Myocyte (in vitro differentiated cells): ENCODE measurements around the gene TMCO4. TPM values are rescaled to one million over a fixed set of nuclear protein-coding genes. Genes with fewer than 3 reads are reported as not detected.

Experiments
- DNase-seq: peaks from one replicate; pipeline ENCODE4 v3.0.0-alpha.2; 2012; ENCODE audit warnings: low read depth
- total RNA-seq: library from RNA; depleted of rRNA; stranded (reverse); fragments of >200 nt; gene quantifications from 2 replicates; pipeline ENCODE4 v1.2.3, GENCODE V29; 2014

Gene TMCO4
- total RNA-seq, 1 donor from 2014 or later = 11.0 TPM

- no peak for DNase-seq
Observed at GRCh38 chr1:19750882-19751276, 48.8 kb downstream of the TMCO4 start.

- DNase-seq = no peak
Observed at GRCh38 chr1:19750101-19750881, 49.4 kb downstream of the TMCO4 start.

- no peak for DNase-seq
Observed at GRCh38 chr1:19749685-19750084, 50.0 kb downstream of the TMCO4 start.

DNA sequence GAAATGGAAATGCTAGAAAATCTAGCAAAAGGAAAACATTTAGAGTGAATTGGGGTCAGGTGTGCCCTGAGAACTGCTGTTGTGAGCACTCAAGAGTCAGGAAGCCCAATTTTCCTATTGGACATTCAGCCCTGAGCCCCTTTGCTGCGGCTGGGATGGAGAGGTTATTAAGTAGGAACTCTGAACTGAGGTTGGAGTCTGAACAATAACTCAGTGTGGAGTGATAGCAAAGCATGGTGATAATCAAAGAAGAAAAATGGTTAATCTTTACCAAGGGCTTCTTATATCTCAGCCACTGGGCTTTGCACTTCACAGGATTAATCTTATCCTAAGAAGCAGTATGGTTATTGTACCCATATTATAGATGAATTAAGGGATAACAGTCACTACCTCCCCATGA lies 52.0 kb downstream of the TMCO4 start:
- DNase-seq = no peak

DNA sequence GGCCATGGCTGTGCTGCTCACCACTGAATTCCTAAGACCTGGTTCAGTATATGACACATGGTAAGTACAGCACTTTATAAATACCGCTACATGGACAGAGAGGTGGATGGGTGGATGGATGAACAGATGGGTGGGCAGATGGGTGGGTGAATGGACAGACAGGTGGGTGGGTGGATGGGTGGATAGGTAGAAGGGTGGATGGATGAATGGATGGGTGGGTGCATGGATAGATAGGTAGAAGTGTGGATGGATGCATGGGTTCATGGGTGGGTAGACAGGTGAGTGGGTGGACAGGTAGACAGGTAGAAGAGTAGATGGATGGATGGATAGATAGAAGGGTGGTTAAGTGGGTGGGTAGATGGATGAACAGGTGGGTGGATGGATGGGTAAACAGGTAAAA lies 54.8 kb downstream of the TMCO4 start:
- DNase-seq = no peak

GRCh38 chr1:19744335-19744743 lies 55.4 kb downstream of the TMCO4 start:
- peak; percentile 67 for DNase-seq

- DNase-seq = no peak
Observed at GRCh38 chr1:19743793-19744192, 55.9 kb downstream of the TMCO4 start.

GRCh38 chr1:19743180-19743579 lies 56.5 kb downstream of the TMCO4 start:
- no peak for DNase-seq

GRCh38 chr1:19739628-19740027 lies 60.1 kb downstream of the TMCO4 start:
- no peak for DNase-seq

DNA sequence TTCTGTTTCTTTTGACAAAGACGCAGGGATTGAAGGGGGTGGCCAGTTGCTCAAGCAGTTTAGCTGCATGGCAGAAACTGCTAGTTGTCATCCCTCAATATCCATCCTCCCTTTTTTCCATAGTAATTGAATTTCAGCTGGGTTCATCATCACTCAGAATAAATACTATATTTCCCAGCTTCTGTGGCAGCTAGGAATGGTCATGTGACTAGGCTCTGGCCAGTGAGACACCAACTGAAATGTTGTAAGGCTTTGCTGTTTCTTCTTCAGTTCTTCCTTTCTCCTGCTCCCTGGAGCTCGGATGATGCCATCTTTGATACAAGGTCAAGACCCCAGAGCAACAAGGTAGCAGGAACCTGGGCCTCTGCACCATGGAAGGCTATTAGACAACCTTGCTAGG lies 61.0 kb downstream of the TMCO4 start:
- DNase-seq = no peak

DNA sequence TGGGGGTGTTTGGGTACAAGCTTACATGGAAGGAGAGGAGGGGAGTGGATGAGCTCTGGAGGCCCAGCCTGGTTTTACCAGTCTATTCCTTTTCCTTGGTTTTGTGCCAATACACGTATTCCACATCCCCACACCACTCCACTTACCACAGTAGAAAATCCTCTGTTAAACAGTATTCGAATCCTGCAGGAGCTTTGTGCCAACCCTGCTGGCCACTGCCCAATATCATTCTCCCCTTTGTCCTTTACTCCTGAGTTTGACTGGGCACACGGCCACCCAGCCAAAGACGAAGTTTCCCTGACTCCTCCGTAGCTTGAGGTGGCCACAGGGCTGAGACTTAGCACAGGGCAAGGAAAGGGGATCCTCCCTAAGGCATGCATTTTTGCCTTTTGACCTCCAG lies 61.6 kb downstream of the TMCO4 start:
- no peak for DNase-seq

- DNase-seq = peak; percentile 35
Observed at GRCh38 chr1:19737104-19737825, 62.5 kb downstream of the TMCO4 start.

DNA sequence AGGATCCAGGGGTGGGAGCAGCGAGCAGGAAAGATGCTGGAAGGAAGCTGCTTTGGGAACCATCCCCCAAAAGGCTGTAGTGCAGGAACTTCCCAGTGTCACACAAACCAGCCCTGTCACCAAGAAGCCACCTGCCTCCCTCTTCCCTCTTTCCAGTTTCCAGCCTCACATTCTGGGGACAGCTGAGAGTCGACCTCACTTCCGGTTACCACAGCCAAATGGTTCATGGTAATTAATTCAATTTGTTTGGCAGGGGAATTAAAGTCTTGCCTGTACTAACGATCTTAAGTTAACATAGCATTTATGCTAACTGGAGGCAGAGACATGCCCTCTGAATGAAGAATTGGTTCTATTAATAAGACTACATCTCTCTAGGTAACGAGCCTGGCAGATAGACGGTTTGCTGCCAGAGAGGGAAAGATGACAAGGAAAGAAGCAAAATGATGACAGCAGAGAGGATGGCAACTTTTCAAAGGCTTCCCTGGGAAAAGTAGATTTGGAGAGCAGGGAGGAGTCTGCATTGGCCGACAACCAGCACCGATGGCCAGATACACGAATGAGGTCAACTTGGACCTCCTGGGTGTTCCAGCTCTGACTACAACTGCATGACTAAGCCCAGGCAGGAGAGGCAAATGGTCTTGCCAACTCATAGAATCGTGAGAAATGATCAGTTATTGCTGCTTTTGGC lies 64.1 kb downstream of the TMCO4 start:
- peak; percentile 85 for DNase-seq

- DNase-seq = peak; percentile 95
Observed at GRCh38 chr1:19734472-19734999, 65.2 kb downstream of the TMCO4 start.

- DNase-seq = peak; percentile 52
Observed at GRCh38 chr1:19734056-19734455, 65.7 kb downstream of the TMCO4 start.

DNA sequence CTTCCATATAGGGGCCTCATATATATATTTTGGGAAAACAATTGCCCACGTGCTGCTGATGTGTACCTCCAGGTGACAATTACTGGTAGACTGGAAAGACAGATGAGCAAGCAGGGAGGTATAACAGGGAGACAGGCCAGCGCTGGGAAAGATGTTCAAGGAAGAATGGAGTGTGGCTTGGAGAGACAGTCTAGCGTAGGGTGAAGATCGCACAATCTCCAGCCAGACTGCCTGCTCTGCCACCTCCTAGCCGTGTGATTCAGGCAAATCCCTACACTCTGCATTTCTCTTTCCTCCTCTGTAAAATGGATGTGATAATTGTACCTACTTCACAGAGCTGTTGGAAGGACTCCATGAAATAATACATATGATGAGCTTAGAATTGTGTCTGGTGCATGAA lies 66.1 kb downstream of the TMCO4 start:
- no peak for DNase-seq

- DNase-seq = peak; percentile 61
Observed at GRCh38 chr1:19731311-19731821, 68.3 kb downstream of the TMCO4 start.

DNA sequence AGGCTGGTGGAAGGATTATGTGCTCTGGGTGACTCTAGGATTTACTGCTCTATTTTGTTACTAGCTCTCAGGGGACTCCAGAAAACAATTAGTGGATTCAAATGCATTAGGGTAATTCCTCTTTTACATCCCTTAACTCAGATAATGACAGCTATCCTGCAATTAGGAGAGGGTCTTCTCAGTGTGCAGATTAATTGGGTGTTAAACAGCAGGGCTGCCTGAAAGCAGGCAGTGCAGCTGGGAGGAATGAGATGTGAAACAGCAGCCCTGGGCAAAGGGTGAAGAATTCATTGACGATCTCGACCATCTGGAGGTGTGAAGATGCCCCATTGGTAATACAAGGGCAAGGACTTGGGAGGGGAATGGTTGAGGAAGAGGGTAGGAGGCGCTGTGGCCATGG lies 68.9 kb downstream of the TMCO4 start:
- DNase-seq = no peak

- DNase-seq = no peak
Observed at GRCh38 chr1:19730232-19730631, 69.5 kb downstream of the TMCO4 start.

- DNase-seq = no peak
Observed at GRCh38 chr1:19728413-19729145, 71.1 kb downstream of the TMCO4 start.

DNA sequence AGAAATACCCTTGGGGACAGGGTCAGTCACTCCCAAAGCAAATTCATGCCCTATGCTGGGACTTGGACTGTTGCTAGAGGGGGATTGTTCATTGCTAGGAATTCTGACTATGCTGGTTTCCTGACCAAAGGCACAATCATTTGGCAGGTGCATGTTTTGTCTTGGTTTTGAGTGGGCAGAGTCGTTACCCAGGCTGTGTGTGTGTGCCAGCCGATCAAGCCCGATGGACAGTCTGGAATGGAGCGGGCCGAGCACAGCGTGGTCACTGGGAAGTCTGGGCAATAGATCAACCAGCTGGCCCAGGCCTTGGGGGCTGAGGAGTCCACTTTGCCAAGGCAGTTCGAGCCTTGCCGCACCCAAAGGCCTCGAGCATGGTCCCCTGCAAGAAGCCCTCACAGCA lies 74.1 kb downstream of the TMCO4 start:
- peak; percentile 95 for DNase-seq
